GM21367 (cell line): ENCODE data around the gene CACTIN.

Source experiments
- ATAC-seq: cut with Tn5 transposase; IDR thresholded peaks from one replicate; pipeline ENCODE4 v1.9.1; 2021; ENCODE audit not compliant: unreplicated experiment

Gene CACTIN

DNA sequence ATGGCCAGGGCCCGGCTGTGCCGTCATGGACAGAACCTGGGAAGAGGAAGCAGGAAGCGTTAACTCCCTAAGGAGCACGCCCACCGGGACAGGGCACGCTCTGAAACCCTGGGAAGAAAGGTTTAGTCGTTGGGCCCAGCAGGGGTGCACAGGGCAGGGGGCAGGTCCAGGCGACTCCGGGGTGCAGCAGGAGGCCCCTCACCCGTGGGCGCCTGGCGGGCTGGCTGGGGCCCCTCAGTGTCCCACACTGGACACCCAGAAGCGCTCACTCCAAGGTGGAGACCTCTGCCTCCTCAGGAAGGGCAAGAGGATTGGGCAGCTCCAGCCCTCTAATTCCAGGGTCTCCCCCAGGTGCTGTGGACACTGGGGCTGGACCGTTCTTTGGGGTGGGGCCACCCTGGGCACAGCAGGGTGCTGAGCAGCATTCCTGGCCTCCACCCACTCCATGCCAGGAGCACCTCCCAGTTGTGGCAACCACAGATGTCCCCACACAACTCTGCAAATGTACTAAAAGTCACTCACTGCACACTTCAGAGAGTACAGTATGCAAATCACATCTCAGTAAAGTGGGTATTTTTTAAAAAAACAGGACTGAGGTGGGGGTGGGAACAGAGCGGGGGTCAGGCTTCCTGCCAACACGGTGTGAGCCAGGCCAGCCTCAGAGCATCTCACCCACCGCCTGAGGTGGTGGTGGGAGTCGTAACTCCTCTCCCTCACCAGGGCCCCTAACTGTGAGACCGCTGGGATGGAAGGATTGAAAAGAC is 38.5 kb upstream of the CACTIN start:
- ATAC-seq: no peak

GRCh38 chr19:3663838-3664237 is 37.2 kb upstream of the CACTIN start:
- no peak for ATAC-seq

- no peak for ATAC-seq
These were observed 35.0 kb upstream of the CACTIN start for GRCh38 chr19:3661284-3662238.

GRCh38 chr19:3660493-3661219 is 34.1 kb upstream of the CACTIN start:
- no peak for ATAC-seq

GRCh38 chr19:3659746-3660112 is 33.1 kb upstream of the CACTIN start:
- no peak for ATAC-seq

DNA sequence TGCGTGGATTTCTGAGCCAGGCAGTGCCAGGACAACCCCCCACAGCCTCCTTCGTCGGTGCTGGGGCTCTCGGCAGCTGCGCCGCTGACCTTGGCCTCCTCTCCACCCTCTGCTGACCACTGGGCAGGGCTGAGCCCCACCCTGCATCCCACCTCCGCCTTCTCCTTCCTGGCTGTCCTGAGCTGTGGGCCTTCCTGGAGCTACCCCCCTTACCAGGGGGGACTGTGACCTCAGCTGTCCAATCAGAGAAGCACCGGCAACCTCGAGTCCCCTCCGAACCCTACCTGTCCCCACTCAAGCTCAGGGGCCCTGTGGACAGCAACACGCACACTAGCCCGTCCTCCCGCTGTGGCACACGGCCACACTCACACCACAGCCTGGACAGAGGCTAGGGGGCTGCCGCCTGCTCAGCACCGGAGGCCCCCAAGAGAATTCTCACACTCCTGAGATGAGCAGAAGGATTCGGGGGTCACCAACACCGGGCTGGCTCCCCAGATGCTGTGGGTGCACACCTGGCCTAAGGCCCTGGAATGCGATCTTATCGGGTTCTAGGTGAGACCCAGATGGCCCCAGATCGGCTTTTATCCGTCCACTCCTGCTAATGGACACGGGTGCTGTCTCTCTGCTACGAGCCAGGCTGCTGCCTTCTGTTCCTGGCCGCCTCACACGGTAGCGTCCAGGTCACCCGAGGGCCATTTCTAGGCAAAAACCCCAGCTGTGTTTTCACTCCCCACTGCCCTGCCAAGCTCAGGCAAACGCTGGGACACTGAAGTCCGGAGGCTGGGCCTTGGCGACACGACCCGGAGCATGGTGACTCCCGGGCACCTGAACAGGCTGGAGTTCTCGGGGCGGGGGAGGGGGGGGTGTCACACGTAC is 32.5 kb upstream of the CACTIN start:
- ATAC-seq: no peak

- ATAC-seq: no peak
These were observed 31.6 kb upstream of the CACTIN start for GRCh38 chr19:3658004-3658869.

- ATAC-seq: no peak
These were observed 30.8 kb upstream of the CACTIN start for GRCh38 chr19:3657395-3657769.

- ATAC-seq: no peak
These were observed 30.3 kb upstream of the CACTIN start for GRCh38 chr19:3656747-3657394.

- ATAC-seq: no peak
These were observed 29.6 kb upstream of the CACTIN start for GRCh38 chr19:3656073-3656746.

- ATAC-seq: no peak
These were observed 28.9 kb upstream of the CACTIN start for GRCh38 chr19:3655402-3656072.

DNA sequence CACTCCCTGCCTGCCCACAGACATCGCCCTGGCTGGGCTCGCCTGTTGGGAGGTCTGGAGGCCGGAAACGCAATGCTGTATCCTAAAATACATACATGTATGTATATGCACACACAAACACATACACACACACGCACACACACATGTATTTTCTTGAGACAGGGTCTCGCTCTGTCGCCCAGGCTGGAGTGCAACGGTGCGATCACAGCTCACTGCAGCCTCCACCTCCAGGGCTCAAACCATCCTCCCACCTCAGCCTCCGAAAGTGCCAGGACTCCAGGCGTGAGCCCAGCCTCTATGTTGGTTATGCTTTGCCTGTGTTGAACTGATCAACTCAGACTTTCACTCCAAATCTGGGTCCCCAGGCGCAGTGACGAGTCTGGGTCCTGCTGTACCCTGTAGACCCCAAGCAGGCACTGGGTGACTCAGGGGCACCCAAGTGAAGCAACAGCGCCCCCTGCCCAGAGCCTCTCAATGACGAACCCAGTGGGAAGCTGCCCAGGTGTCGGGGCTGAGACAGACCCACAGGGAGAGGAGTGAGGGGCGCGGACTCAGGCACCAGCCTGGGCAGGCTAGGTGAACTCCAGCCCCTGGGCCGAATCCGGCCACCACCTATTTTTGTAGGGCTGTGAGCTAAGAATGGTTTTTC is 27.4 kb upstream of the CACTIN start:
- ATAC-seq: no peak

DNA sequence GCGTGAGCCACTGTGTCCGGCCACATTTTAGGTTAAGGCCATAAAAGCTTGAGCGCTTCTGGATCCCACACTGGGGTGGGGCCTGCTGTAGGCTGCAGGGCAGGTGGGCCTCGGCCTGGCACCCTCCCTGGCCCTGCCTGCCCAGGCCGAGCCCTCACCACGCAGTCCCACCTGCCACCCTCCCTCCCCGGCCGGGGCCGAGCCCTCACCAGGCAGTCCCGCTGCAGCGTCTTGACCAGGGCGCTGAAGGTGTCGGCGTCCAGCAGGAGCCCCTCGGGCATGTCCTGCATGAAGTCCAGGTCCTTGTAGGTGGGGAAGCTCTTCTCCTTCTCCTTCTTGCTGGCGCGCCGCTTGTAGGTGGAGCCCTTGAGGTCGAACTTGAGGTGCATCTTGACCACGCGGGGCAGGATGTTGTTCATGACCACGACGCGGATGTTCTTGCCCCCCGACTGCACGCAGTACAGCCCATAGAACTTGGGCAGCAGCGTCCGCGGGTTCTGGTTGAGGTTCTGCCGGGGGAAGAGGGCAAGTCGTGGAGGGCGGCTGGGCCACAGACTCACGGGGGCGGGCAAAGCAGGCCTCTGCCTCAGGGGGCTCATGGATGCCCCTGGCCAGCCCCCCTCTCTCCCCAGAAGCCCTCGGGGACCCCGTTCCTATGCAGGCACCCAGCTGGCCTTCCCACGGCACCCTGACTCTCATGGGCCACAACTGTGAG is 26.6 kb upstream of the CACTIN start:
- ATAC-seq: no peak

GRCh38 chr19:3652422-3652821 is 25.8 kb upstream of the CACTIN start:
- ATAC-seq: no peak

DNA sequence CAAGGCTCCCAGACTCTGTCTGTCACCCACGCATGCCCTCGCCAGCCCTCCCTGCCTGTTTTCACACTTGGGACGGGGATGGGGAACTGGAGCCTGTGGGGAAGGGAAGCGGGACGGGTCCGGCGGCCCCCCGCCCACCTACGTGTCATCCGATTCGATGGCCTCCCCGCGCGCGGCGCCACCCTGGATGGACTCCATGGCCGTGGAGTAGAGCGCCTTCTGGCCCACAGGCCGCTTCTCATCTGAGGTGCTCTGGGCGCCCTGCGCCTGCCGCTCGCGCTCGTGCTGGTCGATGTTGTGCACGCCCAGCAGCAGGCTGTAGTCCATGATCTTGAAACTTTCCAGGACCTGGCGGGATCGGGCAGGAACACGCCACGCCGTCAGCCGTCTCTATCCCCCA is 25.1 kb upstream of the CACTIN start:
- no peak for ATAC-seq

DNA sequence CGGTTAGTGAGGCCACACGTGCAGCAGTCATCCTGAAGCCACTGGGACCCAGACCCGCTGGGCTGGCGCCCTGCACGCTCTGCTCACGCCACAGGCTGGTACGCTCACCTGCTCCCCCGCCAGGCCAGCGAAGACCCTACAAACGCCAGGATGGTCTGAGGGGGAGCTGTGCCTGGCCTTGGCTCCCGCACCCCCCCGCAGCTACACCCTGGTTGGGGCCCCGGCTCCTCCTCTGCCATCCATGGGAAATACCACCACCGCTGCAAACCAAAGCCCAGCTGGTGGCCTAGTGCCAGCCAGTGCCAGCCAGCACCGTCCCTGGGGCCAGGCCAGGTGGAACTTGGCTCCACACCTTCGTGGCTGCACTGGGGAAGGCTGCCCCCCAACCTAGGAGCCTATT is 23.3 kb upstream of the CACTIN start:
- no peak for ATAC-seq
